ENCODE data around the gene CATSPERD. TPM values are rescaled to one million over a fixed set of nuclear protein-coding genes. Genes with fewer than 3 reads are reported as not detected.

Gene CATSPERD
- total RNA-seq, 1 experiment from 2014 or later = not detected

DNA sequence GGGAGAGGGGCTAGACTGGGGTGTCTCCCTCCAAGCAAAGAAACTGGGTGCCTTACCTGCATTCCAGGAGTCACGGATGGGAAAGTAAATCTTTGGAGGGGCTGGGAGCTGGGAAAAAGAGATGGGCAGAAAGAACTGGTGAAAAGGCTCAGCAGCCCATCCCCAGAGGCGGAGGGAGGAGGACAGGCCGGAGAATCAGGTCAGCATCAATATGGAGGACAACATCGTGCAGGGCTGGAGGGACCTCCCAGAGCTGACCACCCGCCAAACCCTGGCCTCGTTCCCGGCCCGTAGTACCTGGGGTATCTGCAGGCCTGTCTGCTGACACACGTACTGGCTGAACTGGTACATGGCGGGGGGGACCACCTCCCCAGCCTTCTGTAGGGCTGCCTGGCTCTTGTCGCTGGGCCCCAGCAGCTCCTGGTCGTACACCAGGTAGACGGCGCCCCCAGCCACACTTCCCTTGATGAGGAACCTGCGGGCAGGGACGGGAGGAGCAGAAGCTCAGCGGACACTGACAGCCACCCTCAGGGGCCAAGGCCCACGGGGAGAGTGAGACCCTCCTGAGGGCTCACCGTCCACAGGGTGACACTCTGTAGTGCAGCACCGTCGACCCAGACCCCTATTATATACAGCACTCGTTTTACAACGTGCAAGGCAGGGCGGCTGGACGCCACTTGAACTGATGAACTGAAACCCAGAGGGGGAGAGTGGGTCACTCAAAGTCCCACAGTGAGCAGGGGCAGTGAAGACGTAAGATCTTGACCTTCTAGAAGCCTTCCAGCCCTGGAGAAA is 41.0 kb upstream of the CATSPERD start:
- H3K27ac Mint-ChIP-seq = peak overlapping the region in 2 of 3 experiments; percentile 93 to 94; a peak in 5 of 7 replicates
- H3K9me3 Mint-ChIP-seq = peaks cover 0 to 2% of the 10 kb centered on the region in 2 experiments; a peak in 2 of 5 replicates
- DNase-seq = peak; percentile 38
- Histone ChIP-seq H2AK5ac (ENCODE audit: insufficient read length, low read length) (no peak overlapping the region), H3K27ac (ENCODE audit: insufficient read length, low read depth, low read length) (no peak overlapping the region), H3K79me2 (ENCODE audit: insufficient read depth, low read length) (no peaks in the 10 kb centered on the region), H2BK12ac (ENCODE audit: insufficient read length, low read depth, low read length) (no peak overlapping the region), H3K4me1 (ENCODE audit: insufficient read depth, low read length) (no peaks in the 10 kb centered on the region; the same call in 1 of the 2 replicates), H3K14ac (ENCODE audit: insufficient read depth, low read length) (no peak overlapping the region; the same call in 1 of the 2 replicates), H3K4ac (ENCODE audit: low read depth, low read length) (no peak overlapping the region), H4K20me1 (ENCODE audit: control insufficient read depth, insufficient read depth, insufficient read length) (no peaks in the 10 kb centered on the region), H4K8ac (replicated peaks; ENCODE audit: insufficient read length, low read depth, low read length) (no peak overlapping the region), H3K18ac (ENCODE audit: insufficient read length, low read depth, low read length) (no peak overlapping the region), H2BK20ac (ENCODE audit: low read depth, low read length, poor library complexity, severe bottlenecking) (no peak overlapping the region), H3K23ac (ENCODE audit: insufficient read length, low read depth, low read length) (no peak overlapping the region), H2AFZ (ENCODE audit: low read length) (no peak overlapping the region), H2BK5ac (ENCODE audit: insufficient read length, low read length) (no peak overlapping the region), H2BK15ac (ENCODE audit: low read depth, low read length) (no peak overlapping the region), H3K4me2 (ENCODE audit: insufficient read depth, insufficient read length, low read length) (peak overlapping the region; percentile 69), H2BK120ac (ENCODE audit: low read depth, low read length, poor library complexity, severe bottlenecking) (no peak overlapping the region), H4K91ac (ENCODE audit: insufficient read length, low read depth, low read length) (no peak overlapping the region), H3K79me1 (ENCODE audit: insufficient read depth, low read depth, low read length, poor library complexity, severe bottlenecking) (no peaks in the 10 kb centered on the region), H3T11ph (ENCODE audit: low read length) (no peak overlapping the region), H3K9me3 (ENCODE audit: control insufficient read depth, low read depth, low read length) (no peaks in the 10 kb centered on the region), H3K23me2 (ENCODE audit: insufficient read length, low read depth, low read length, poor library complexity, severe bottlenecking) (peaks cover 14% of the 10 kb centered on the region), H3K9ac (ENCODE audit: extremely low read depth, insufficient read length, low read length) (peak overlapping the region; percentile 50), H3K27me3 (ENCODE audit: insufficient read depth, low read length) (no peaks in the 10 kb centered on the region), H4K5ac (ENCODE audit: insufficient read length, low read depth, low read length) (no peak overlapping the region), H3K56ac (ENCODE audit: insufficient read length, low read depth, low read length) (no peak overlapping the region)
- H3K4me3 Mint-ChIP-seq = peak overlapping the region; percentile 92 to 98
- peaks cover 22 to 30% of the 10 kb centered on the region in 2 experiments for H3K4me1 Mint-ChIP-seq
- peaks cover 0 to 3% (median 0%) of the 10 kb centered on the region in 3 experiments; a peak in 1 of 7 replicates for H3K36me3 Mint-ChIP-seq (ENCODE audit: insufficient read depth in 1 of 3, low read depth in 3 of 3)
- WGBS (ENCODE audit: extremely low coverage, insufficient read length, low lambda C conversion rate) = no CpG with 5 or more reads among the region's 26 CpGs
- peaks cover 9% of the 10 kb centered on the region for H3K27me3 Mint-ChIP-seq (ENCODE audit: low read depth)
- TF ChIP-seq, protein P1, sequence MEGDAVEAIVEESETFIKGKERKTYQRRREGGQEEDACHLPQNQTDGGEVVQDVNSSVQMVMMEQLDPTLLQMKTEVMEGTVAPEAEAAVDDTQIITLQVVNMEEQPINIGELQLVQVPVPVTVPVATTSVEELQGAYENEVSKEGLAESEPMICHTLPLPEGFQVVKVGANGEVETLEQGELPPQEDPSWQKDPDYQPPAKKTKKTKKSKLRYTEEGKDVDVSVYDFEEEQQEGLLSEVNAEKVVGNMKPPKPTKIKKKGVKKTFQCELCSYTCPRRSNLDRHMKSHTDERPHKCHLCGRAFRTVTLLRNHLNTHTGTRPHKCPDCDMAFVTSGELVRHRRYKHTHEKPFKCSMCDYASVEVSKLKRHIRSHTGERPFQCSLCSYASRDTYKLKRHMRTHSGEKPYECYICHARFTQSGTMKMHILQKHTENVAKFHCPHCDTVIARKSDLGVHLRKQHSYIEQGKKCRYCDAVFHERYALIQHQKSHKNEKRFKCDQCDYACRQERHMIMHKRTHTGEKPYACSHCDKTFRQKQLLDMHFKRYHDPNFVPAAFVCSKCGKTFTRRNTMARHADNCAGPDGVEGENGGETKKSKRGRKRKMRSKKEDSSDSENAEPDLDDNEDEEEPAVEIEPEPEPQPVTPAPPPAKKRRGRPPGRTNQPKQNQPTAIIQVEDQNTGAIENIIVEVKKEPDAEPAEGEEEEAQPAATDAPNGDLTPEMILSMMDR (conservative IDR thresholded peaks at IDR 0.05) = no peak

Measured in H9 (cell line).